Cardiac septum (tissue), 1 donor: ENCODE measurements around the gene DPYSL3. TPM values are rescaled to one million over a fixed set of nuclear protein-coding genes. Genes with fewer than 3 reads are reported as not detected.

Experiments
- DNase-seq: peaks from one replicate; pipeline ENCODE4 v3.0.0-alpha.2; 2020; ENCODE audit warnings: low spot score
- intact Hi-C: fragments of 100-400 bp; cut with DNase I; formaldehyde crosslinking; loops from one replicate; pipeline ENCODE4 v1.14.0; 2022
- total RNA-seq: library from RNA; stranded (reverse); fragmentation: NEBNext Ultra II Directional; extraction: Animal tissue kit (Norgen Biotek cat#: 25700); gene quantifications from one replicate; pipeline ENCODE4 v1.2.1, GENCODE V29; 2021
- donor health status: DM: no; HTN: no; CAD: no.

The DPYSL3 gene
- total RNA-seq, 1 donor from 2014 or later, result 51.1 TPM

DNA sequence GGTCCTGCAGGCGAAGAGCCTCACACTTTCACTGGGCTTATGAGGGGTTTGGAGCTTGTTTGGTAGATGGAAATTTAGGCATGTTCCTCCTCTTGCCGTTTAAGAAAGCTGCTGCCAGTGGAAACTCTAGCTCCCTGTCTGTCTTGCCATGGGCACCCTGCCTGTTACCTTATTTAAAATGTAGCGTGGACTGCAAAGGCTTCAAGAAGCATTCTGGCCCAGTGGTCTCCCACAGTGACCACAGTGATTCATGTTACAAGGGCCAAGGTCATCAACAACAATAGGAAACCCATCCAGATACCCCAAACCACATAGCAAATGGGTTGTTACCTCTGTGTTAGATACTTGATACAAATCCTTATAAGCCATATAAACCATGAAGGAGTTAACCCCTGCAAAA is 96.6 kb downstream of the DPYSL3 start:
- no peak for DNase-seq
- intact Hi-C loops, result no loop called here

DNA sequence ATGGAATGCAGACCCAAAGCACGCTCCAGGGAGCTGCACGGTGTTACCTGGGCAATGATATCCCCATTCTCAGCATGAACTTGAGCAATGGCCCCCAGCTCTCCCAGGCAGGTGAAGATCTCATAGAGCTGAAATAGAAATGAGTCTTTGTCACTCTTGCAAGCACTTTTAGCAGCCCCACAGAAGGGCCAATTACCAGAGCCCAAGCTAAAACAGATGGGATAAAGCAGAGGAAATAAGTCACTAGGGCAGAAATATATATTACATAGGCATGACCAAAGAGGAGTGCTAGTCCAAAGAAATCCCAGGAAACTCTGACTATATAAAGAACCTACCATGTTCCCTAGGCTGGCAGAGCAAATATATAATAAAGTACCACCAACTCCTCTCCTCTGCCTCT is 97.3 kb downstream of the DPYSL3 start:
- DNase-seq, result no peak
- intact Hi-C loops, result no loop called here

DNA sequence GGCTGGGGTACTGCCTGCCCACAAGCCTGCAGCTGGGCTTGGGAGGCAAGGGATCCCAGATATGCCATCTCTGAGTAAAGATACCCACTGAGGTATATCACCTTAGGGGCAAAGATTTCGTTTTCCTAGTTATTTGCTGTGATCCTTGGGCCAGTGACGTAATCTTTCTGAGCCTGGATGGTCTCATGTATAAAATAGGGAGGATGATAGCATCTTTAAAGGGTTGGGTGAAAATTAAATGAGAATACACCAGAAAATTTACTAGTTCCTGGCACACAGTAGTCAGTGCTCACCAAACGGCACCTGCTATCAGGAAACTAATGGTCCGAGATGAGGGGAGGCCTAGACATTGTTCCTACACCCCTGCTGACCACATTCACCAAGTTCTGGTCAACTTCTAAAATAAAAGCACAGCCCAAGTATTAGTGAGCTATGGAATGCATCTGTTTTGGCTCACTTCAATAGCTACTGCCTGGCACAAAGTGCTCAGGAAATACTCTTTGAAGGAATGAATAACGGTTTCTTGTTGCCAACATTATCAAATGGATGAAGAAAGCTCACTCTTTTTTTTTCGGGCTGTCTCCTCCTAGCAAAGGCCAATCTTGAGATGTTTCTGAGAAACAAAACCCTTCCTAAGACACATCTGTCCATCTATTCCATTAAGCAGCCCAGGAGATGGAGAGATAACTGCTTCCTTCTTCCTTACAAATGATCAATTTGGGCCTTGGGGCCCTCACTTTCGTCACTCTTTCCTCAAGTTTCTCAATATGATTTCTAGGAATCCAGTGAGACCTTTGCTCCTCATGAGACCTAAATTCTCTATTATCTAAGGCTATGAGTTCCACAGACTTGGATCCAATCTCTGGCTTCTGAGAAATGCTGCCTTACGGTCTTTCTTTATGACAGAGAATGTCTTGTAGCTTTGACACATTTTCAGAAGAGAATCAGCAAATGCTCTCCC is 98.2 kb downstream of the DPYSL3 start:
- no peak for DNase-seq
- intact Hi-C loops, result no loop called here

DNA sequence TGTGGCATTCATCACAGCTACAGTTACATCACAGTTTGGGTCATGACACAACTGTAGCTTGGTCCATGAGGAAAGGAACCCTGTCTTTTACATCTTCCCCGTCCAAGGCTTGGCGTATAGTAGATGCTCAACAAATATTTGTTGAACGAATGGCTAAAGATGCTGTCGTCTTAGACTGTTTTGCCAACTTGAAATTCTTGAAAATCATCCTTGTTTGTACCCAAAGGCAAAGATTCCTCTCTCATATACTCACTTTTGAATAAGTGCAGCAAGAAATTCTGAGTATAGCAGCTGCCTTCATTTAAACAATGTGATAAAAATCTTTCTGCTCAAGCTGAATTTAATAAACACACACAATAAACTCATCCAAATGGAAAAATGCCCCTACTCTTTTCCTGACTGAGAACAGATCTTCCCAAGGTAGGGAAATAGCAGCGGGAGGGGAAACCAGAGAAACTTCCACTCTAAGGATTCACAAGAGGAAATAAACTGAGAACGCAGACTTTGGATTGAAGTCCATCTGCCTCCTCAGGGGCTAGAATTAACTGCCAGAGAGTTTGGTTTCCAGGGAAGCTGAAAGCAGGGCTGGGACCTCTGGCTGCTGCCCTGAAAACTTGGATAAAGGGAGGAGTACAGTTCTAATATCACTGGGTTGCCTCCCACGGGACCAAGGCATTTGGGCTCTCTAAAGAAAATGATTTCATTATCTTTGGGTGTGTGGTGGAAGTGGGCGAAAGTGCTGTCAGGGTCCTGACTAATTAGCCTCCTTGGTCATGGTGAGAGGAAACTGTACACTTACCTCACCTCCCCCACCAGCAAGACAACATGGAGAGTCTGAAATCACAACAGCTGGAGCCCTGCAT is 99.1 kb downstream of the DPYSL3 start:
- intact Hi-C loops, result no loop called here
- no peak for DNase-seq

DNA sequence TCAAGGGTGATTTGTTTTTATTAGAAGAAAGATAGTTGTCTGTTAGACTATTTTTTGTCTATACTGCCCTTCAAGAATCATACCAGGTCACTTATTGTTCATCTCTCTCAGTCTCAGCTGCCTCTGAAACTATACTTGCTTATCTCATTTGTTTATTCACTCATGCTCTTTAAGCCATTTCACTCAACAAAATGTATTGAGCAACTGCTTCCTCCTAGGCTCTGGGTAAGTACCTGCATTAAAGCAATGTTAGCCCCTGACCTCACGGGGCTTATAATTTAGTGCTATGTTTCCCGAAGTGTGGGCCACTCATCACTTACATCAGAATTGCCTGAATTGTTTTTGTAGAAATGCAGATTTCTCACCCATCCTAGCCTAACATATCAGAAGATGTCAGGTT is 100.9 kb downstream of the DPYSL3 start:
- intact Hi-C loops, result loop anchor here (5.0 kb wide), 1 partner anchor 43 kb away; no protein-coding TSS in a partner anchor
- DNase-seq, result no peak

DNA sequence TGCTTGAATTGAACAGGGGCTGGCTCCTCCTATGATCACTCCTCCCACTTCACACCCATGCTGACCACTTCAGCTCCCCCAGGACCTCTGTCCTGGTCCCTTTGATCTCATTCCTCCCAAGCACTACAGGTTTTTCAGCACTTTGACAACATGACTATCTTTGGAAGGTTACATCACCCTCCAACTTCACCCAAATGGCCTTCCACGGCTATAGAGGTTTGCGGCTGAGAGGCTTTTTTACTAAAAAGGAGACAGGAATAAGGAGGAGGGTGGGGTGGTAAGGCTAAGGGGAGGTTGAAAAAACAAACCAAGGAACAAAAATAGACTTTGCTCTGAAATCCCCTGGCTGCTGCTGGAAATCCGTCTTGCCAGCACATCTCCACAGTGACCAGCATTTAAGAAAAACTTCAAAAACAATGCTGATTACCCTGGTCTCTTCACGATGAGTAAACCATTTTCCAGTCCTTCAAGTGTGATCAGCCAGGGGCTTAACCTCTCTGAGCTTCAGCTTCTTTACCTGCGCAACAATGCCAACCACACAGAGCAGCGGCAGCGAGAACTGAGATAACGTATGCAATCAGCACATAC is 102.7 kb downstream of the DPYSL3 start:
- intact Hi-C loops, result loop anchor here (5.0 kb wide), 1 partner anchor 45 kb away; no protein-coding TSS in a partner anchor
- DNase-seq, result no peak

DNA sequence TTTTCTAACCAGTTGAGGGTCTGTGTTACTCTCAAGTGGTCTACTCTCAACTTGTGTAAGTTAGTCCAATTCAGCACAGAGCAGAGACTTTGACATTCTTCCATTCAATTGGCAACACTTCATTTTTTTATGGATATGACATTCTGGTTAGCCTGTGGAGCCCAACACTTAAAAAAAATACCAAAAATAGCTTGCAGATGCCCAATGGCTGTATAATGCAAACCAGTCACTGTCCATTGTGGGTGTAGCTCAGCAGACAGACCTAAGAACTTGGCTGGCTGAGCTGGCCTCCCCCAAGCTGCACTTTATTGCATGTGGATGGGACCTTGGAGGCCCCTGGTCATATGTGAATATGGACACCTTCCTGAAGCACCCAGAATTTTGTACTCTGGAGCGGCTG is 103.2 kb downstream of the DPYSL3 start:
- intact Hi-C loops, result loop anchor here (5.0 kb wide), 1 partner anchor 46 kb away; no protein-coding TSS in a partner anchor
- no peak for DNase-seq

DNA sequence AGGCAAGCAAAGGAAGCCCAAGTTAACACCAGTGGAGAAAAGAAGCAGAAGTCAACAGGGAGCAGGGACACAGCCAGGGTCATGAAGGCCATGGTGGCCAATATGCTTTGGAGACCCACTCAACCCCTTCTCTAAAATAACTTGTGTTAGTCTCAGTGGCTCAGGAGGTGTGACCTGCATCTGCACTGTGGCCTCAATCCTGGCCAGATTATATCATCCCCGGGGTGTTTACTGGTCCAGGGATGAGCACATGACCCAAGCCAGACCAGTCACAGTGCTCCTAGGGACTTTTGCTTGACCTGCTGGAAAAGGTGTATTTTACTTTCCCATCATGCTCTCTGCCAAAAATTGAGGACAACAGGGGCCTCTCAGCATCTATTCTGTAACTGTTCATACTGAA is 105.2 kb downstream of the DPYSL3 start:
- intact Hi-C loops, result loop anchor here (5.0 kb wide), 1 partner anchor 48 kb away; no protein-coding TSS in a partner anchor
- no peak for DNase-seq

DNA sequence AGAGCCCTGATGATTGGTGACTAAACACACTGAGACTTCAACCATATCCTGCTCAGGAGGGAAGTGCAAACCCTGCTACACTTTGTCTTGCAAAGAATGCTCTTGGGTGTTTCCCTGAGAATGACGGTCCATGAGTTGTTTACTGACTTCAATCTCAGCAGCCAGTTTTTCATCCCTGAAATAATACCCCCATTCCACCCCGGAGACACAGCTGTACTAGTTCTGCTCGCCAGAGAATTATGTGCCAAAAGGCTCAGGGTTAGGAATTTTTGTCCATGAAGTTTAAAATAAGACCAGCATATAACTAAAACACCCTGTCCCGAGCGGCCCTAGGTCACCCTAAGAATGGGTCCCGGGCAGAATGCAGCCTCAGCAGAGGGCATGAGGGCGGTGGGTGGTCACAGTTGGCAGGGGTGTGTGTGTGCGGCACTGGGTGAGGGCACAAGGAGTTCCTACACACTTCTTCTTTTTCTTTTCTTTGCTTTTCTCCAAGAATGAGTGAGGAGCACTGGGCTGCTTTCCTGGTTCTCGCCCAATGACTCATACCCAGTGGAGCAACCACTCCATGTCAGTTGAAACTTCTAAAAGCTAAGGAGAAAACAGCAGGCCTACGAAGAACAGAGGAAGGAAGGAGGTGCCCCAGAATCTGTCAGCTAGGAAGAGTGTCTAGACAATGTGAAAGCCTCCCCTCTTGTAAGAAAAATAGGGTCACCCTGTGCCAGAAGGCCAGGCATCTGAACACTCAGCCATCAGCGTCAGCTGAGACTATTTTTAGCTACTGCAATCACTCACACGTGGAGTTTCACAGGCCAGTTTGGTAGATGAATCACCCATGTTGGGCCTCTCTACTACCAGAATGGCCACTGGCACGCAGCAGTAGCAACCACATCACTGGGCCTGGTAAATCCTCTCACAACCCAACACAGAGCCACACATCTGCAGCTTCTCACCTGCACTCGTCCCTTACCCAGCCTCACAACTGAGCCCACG is 105.9 kb downstream of the DPYSL3 start:
- intact Hi-C loops, result no loop called here
- DNase-seq, result no peak

DNA sequence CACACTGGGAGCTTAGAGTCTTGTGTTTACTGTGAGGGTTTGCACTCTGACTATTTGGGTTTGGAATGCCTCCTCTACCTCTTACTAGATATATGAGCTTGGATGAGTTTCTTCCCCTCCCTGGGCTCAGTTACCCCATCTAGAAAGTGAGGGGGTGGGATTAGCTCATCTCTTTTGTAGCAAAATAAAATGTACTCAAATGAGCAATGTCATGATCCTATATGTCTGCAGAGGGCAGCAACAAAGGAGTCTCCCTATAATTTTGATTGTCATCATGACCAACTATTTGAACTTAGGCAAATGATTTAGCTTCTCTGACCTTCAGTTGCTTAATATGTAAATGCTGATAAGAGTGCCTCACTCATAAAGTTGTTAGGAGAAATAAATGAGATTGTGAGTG is 109.0 kb downstream of the DPYSL3 start:
- no peak for DNase-seq
- intact Hi-C loops, result no loop called here

DNA sequence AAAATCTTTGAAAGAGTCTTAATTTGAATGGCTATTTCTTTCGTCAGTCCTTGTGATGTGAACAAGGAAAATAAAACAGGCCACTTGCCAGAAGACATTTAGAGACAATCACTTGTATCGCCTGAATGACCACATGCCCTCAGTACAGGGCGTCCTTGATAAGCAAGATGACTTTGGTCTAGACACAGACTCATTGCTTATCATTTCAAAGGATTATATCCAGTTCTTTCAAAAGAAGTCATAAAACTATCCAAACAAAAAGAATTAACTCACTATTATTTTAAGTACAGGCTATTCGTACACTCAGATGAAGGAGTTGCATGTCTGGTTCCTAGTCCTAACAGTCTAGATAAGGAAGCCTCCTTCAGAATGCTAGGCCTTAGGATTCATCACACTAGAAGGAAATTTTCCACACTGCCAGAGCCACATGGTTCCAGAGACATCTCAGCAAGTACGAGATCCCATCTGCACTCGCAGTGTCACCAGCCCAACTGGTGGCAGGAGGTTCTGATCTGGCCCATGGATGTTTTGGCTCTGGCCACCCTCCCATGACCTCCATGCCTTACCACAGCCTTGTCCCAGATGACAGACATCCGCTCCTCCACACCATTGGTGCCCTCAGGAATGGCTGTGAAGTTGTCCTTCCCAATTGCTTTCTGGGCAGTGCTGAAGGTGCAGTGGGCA is 109.6 kb downstream of the DPYSL3 start:
- no peak for DNase-seq
- intact Hi-C loops, result no loop called here

DNA sequence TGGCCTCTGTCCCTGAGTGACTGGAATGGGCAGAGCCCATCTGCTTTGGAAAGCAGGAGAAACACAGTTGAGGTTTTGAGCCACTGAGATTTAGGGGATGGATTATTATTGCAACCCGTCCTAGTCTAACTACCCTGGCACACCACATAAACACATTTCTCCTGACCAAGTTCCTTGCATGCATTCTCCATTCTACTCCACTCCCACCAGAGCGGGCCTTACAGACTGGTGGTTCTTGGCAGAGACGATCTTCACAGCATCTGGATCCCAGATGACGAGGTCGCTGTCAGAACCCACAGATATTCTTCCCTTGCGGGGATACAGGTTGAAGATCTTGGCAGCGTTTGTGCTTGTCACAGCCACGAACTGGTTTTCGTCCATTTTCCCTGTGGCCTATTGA is 111.0 kb downstream of the DPYSL3 start:
- intact Hi-C loops, result no loop called here
- no peak for DNase-seq

DNA sequence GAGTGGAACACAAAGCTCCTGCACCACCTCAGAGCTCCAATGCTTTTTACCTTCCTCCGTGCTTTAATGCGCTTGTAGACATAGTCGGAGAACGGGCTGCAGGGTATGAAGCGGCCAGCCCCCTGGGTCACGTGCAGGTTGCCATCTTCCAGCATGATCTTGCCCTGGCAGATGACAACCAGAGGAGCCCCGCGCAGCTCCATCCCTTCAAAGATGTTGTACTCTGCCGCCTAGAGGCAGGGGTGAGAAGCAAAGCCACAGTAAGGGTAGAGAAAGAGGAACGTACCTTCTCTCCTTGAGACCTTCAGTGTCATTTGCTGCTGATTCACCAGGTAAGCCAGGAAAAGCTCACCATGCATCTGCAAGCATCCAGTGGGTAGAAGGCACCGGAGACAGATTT is 112.3 kb downstream of the DPYSL3 start:
- DNase-seq, result no peak
- intact Hi-C loops, result no loop called here

DNA sequence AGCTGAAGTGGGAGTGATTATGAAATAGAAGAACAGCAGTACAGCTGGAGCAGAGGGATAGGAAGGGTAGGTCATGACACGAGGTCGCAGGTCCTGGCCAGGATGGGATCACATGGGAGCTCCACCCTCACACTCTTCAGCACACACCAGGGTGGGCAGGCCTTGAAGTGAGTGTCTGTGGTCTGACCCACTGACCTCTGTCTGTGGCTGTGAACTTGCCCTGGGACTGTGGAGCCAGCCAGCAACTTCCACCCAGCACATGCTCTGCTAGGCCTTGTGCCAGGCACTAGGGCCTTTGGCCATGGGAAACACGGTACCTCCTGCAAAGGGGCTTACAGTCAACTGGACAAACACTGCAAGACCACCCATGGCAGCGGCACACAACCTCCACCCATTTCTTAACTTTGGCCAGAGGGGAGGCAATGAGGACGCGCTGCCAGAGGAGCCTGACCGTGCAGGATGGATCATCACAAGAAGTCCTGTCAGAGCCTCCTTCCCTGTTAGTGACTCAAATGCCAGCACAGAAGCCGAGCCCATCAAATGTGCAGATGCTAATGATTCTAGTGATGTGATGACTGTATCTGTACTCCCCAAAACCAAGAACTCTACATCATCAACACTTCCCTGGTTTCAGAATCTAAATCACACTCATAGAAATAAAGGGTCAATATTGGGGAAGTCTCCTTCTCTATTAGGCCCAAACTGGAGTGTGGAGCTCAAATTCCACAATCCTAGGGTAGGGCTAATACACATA is 113.6 kb downstream of the DPYSL3 start:
- intact Hi-C loops, result no loop called here
- no peak for DNase-seq

DNA sequence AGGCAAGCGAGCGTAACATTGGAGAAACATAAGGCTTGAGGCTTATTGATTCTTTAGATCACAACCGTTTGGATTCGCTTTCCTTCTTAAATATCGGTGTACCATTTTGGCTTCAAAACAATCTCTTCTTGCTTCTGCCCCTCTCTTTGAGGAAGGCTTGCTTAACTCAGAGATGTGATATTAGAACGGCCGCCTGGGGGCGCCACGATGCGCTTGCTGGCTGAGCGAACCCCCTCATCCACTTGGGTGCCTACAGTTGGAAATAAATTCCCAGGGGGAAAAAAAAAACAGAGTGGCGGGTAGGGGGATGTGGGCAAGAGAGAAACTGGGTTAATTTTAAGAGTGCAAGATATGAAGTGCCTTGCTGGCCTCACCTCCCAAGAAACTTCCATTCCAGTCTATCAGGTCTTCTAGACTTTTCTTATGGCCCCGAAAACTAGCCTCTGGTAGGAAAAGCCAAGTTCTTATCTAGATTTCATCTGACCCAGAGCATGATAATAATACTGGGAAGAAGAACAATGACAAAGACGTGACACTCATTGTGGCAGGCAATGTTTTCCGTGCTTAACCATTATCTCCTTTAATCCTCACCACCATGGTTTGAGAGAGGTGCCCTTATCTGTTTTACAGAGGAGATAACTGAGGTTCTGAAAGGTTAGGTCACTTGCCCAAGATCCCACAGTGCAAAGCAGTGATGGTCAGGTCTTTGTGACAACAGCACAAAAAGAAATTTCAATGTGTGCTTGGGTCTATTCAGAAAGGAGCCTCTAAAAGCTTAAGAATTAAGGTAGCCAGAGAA is 115.8 kb downstream of the DPYSL3 start:
- no peak for DNase-seq
- intact Hi-C loops, result loop anchor here (5.0 kb wide), 1 partner anchor 163 kb away; no protein-coding TSS in a partner anchor

DNA sequence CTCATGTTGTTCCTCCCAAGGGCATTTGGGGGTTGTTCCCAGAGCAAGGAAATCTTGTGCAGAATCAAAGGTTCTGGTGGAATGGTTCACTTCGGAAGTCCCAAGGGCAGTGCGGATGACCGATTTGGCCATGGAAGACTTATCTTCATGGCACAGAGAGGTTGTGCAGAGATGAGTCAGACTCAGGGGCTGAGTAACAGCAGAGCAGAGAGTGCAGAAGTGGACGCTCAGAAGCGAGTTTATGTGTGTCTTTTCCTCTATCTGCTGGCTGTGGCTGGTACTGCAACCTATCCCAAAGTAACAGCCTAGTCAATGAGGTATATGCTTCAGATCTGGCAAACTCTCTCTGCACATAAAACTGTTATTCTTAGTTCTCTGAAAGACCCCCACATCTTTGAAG is 118.1 kb downstream of the DPYSL3 start:
- intact Hi-C loops, result loop anchor here (5.0 kb wide), 1 partner anchor 166 kb away; no protein-coding TSS in a partner anchor
- no peak for DNase-seq
